Measurements from ENCODE around the gene ANKS1B. TPM values are rescaled to one million over a fixed set of nuclear protein-coding genes. Genes with fewer than 3 reads are reported as not detected.
"Not testable (repeated sequence)": the region's sequence is repeated elsewhere in the genome, so short reads cannot be mapped to it uniquely, and the experiment has no call there.

Gene ANKS1B
- total RNA-seq, 2 experiments from 2014 or later = not detected

GRCh38 chr12:99265648-99266047, 719.1 kb downstream of the ANKS1B start:
- H3K4me1 Mint-ChIP-seq (ENCODE audit: low read depth) = no peaks in the 10 kb centered on the region
- H3K9me3 Mint-ChIP-seq = no peaks in the 10 kb centered on the region
- no peaks in the 10 kb centered on the region for H3K27me3 Mint-ChIP-seq (ENCODE audit: low read depth)
- H3K4me3 Mint-ChIP-seq = no peak overlapping the region
- intact Hi-C loops (cut with micrococcal nuclease) = no loop called here
- CTCF ChIA-PET = no interaction called here
- no peak for DNase-seq
- H3K36me3 Mint-ChIP-seq (ENCODE audit: low read depth) = no peaks in the 10 kb centered on the region
- H3K27ac Mint-ChIP-seq = no peak overlapping the region

- no peak for DNase-seq
- no peaks in the 10 kb centered on the region for H3K27me3 Mint-ChIP-seq (ENCODE audit: low read depth)
- intact Hi-C loops (cut with micrococcal nuclease) = no loop called here
- H3K9me3 Mint-ChIP-seq = peaks cover 1% of the 10 kb centered on the region
- H3K4me1 Mint-ChIP-seq (ENCODE audit: low read depth) = no peaks in the 10 kb centered on the region
- no peak overlapping the region for H3K27ac Mint-ChIP-seq
- no peaks in the 10 kb centered on the region for H3K36me3 Mint-ChIP-seq (ENCODE audit: low read depth)
- no peak overlapping the region for H3K4me3 Mint-ChIP-seq
- CTCF ChIA-PET = no interaction called here
Measured at GRCh38 chr12:99261256-99261655, 723.5 kb downstream of the ANKS1B start.

GRCh38 chr12:99260456-99260996, 724.2 kb downstream of the ANKS1B start:
- Mint-ChIP-seq H3K4me1 (ENCODE audit: low read depth) (no peaks in the 10 kb centered on the region), H3K9me3 (peaks cover 1% of the 10 kb centered on the region), H3K36me3 (ENCODE audit: low read depth) (no peaks in the 10 kb centered on the region), H3K4me3 (no peak overlapping the region), H3K27ac (no peak overlapping the region), H3K27me3 (ENCODE audit: low read depth) (no peaks in the 10 kb centered on the region)
- CTCF ChIA-PET = no interaction called here
- no peak for DNase-seq
- intact Hi-C loops (cut with micrococcal nuclease) = no loop called here

- Mint-ChIP-seq H3K36me3 (ENCODE audit: low read depth) (no peaks in the 10 kb centered on the region), H3K27ac (no peak overlapping the region), H3K4me1 (ENCODE audit: low read depth) (no peaks in the 10 kb centered on the region), H3K27me3 (ENCODE audit: low read depth) (no peaks in the 10 kb centered on the region), H3K4me3 (no peak overlapping the region), H3K9me3 (peaks cover 1% of the 10 kb centered on the region)
- intact Hi-C loops (cut with micrococcal nuclease) = no loop called here
- no peak for DNase-seq
- CTCF ChIA-PET = no interaction called here
Measured at GRCh38 chr12:99259040-99259934, 725.4 kb downstream of the ANKS1B start.

GRCh38 chr12:99257672-99258071, 727.1 kb downstream of the ANKS1B start:
- no peaks in the 10 kb centered on the region for H3K4me1 Mint-ChIP-seq (ENCODE audit: low read depth)
- no peaks in the 10 kb centered on the region for H3K36me3 Mint-ChIP-seq (ENCODE audit: low read depth)
- H3K4me3 Mint-ChIP-seq = no peak overlapping the region
- no peak overlapping the region for H3K27ac Mint-ChIP-seq
- intact Hi-C loops (cut with micrococcal nuclease) = no loop called here
- DNase-seq = no peak
- H3K27me3 Mint-ChIP-seq (ENCODE audit: low read depth) = no peaks in the 10 kb centered on the region
- CTCF ChIA-PET = no interaction called here
- H3K9me3 Mint-ChIP-seq = peaks cover 1% of the 10 kb centered on the region

- CTCF ChIA-PET = no interaction called here
- no peaks in the 10 kb centered on the region for H3K27me3 Mint-ChIP-seq (ENCODE audit: low read depth)
- no peak overlapping the region for H3K4me3 Mint-ChIP-seq
- no peak overlapping the region for H3K27ac Mint-ChIP-seq
- H3K9me3 Mint-ChIP-seq = peaks cover 3% of the 10 kb centered on the region
- DNase-seq = no peak
- H3K4me1 Mint-ChIP-seq (ENCODE audit: low read depth) = no peaks in the 10 kb centered on the region
- H3K36me3 Mint-ChIP-seq (ENCODE audit: low read depth) = no peaks in the 10 kb centered on the region
- intact Hi-C loops (cut with micrococcal nuclease) = no loop called here
Measured at GRCh38 chr12:99253068-99253467, 731.7 kb downstream of the ANKS1B start.

- Mint-ChIP-seq H3K4me1 (ENCODE audit: low read depth) (no peaks in the 10 kb centered on the region), H3K36me3 (ENCODE audit: low read depth) (no peaks in the 10 kb centered on the region), H3K27ac (no peak overlapping the region), H3K9me3 (peaks cover 2% of the 10 kb centered on the region), H3K4me3 (no peak overlapping the region), H3K27me3 (ENCODE audit: low read depth) (no peaks in the 10 kb centered on the region)
- CTCF ChIA-PET = no interaction called here
- DNase-seq = no peak
- intact Hi-C loops (cut with micrococcal nuclease) = no loop called here
Measured at GRCh38 chr12:99250091-99250490, 734.6 kb downstream of the ANKS1B start.

GRCh38 chr12:99249543-99249942, 735.2 kb downstream of the ANKS1B start:
- no peaks in the 10 kb centered on the region for H3K36me3 Mint-ChIP-seq (ENCODE audit: low read depth)
- H3K9me3 Mint-ChIP-seq = peaks cover 2% of the 10 kb centered on the region
- CTCF ChIA-PET = interaction anchor here (0.6 kb wide), 1 partner anchor 339 kb away, joined by 3 read pairs; no protein-coding TSS in a partner anchor
- H3K27ac Mint-ChIP-seq = no peak overlapping the region
- intact Hi-C loops (cut with micrococcal nuclease) = no loop called here
- no peaks in the 10 kb centered on the region for H3K4me1 Mint-ChIP-seq (ENCODE audit: low read depth)
- H3K27me3 Mint-ChIP-seq (ENCODE audit: low read depth) = no peaks in the 10 kb centered on the region
- DNase-seq = no peak
- no peak overlapping the region for H3K4me3 Mint-ChIP-seq

GRCh38 chr12:99237907-99238538, 746.7 kb downstream of the ANKS1B start:
- H3K4me3 Mint-ChIP-seq; H3K4me1 Mint-ChIP-seq (ENCODE audit: low read depth); DNase-seq; CTCF ChIA-PET; intact Hi-C loops (cut with micrococcal nuclease); H3K27me3 Mint-ChIP-seq (ENCODE audit: low read depth); H3K27ac Mint-ChIP-seq; H3K36me3 Mint-ChIP-seq (ENCODE audit: low read depth): not testable (repeated sequence)
- peaks cover 10% of the 10 kb centered on the region for H3K9me3 Mint-ChIP-seq

- Mint-ChIP-seq H3K27ac (no peak overlapping the region), H3K9me3 (peaks cover 6% of the 10 kb centered on the region), H3K4me3 (no peak overlapping the region), H3K4me1 (ENCODE audit: low read depth) (no peaks in the 10 kb centered on the region), H3K36me3 (ENCODE audit: low read depth) (no peaks in the 10 kb centered on the region), H3K27me3 (ENCODE audit: low read depth) (no peaks in the 10 kb centered on the region)
- no peak for DNase-seq
- intact Hi-C loops (cut with micrococcal nuclease) = no loop called here
- CTCF ChIA-PET = no interaction called here
Measured at GRCh38 chr12:99235381-99235780, 749.4 kb downstream of the ANKS1B start.

GRCh38 chr12:99234702-99235101, 750.0 kb downstream of the ANKS1B start:
- intact Hi-C loops (cut with micrococcal nuclease) = no loop called here
- CTCF ChIA-PET = interaction anchor here (0.6 kb wide), 1 partner anchor 123 kb away, joined by 3 read pairs; no protein-coding TSS in a partner anchor
- Mint-ChIP-seq H3K27me3 (ENCODE audit: low read depth) (no peaks in the 10 kb centered on the region), H3K4me3 (no peak overlapping the region), H3K27ac (no peak overlapping the region), H3K36me3 (ENCODE audit: low read depth) (no peaks in the 10 kb centered on the region), H3K4me1 (ENCODE audit: low read depth) (no peaks in the 10 kb centered on the region), H3K9me3 (peaks cover 6% of the 10 kb centered on the region)
- DNase-seq = no peak

GRCh38 chr12:99232324-99232723, 752.4 kb downstream of the ANKS1B start:
- Mint-ChIP-seq H3K36me3 (ENCODE audit: low read depth) (no peaks in the 10 kb centered on the region), H3K27me3 (ENCODE audit: low read depth) (no peaks in the 10 kb centered on the region), H3K9me3 (peaks cover 2% of the 10 kb centered on the region), H3K4me3 (no peak overlapping the region), H3K4me1 (ENCODE audit: low read depth) (no peaks in the 10 kb centered on the region), H3K27ac (no peak overlapping the region)
- intact Hi-C loops (cut with micrococcal nuclease) = no loop called here
- CTCF ChIA-PET = no interaction called here
- DNase-seq = no peak

- no peaks in the 10 kb centered on the region for H3K4me1 Mint-ChIP-seq (ENCODE audit: low read depth)
- H3K4me3 Mint-ChIP-seq = no peak overlapping the region
- intact Hi-C loops (cut with micrococcal nuclease) = no loop called here
- H3K27ac Mint-ChIP-seq = no peak overlapping the region
- CTCF ChIA-PET = no interaction called here
- no peaks in the 10 kb centered on the region for H3K27me3 Mint-ChIP-seq (ENCODE audit: low read depth)
- H3K36me3 Mint-ChIP-seq (ENCODE audit: low read depth) = no peaks in the 10 kb centered on the region
- DNase-seq = no peak
- H3K9me3 Mint-ChIP-seq = peaks cover 2% of the 10 kb centered on the region
Measured at GRCh38 chr12:99231031-99231430, 753.7 kb downstream of the ANKS1B start.

Data from activated naive CD4-positive, alpha-beta T cell treated with anti-CD3 and anti-CD28 coated beads for 36 hours (primary cell).